SKM-1 treated with dmso at 0.1 percent for 144 hours (cell line): ENCODE results near the gene THBD.

Experiments used
- DNase-seq: peaks from one replicate; lab custom pipeline; 2025; ENCODE audit not compliant: unreplicated experiment; lab: John Stamatoyannopoulos, UW

The THBD gene

GRCh38 chr20:23017516-23017915 lies 32.0 kb downstream of the THBD start:
- DNase-seq: no peak

- DNase-seq: no peak
These were observed 36.0 kb downstream of the THBD start for GRCh38 chr20:23013429-23013828.

- no peak for DNase-seq
These were observed 38.3 kb downstream of the THBD start for GRCh38 chr20:23011008-23011721.

GRCh38 chr20:23010096-23010495 lies 39.4 kb downstream of the THBD start:
- DNase-seq: no peak

- DNase-seq: no peak
These were observed 39.8 kb downstream of the THBD start for GRCh38 chr20:23009636-23010035.

GRCh38 chr20:23008667-23009066 lies 40.8 kb downstream of the THBD start:
- DNase-seq: no peak

- DNase-seq: no peak
These were observed 41.4 kb downstream of the THBD start for GRCh38 chr20:23007886-23008655.

GRCh38 chr20:23007462-23007861 lies 42.0 kb downstream of the THBD start:
- no peak for DNase-seq

- peak; percentile 66 for DNase-seq
These were observed 43.7 kb downstream of the THBD start for GRCh38 chr20:23005776-23006175.

- no peak for DNase-seq
These were observed 45.5 kb downstream of the THBD start for GRCh38 chr20:23003881-23004460.

- no peak for DNase-seq
These were observed 46.3 kb downstream of the THBD start for GRCh38 chr20:23003077-23003635.

- peak; percentile 33 for DNase-seq
These were observed 47.2 kb downstream of the THBD start for GRCh38 chr20:23002276-23002675.

- no peak for DNase-seq
These were observed 49.1 kb downstream of the THBD start for GRCh38 chr20:23000232-23000947.

GRCh38 chr20:22999756-23000155 lies 49.7 kb downstream of the THBD start:
- DNase-seq: no peak

GRCh38 chr20:22998476-22998875 lies 51.0 kb downstream of the THBD start:
- DNase-seq: no peak

GRCh38 chr20:22995923-22996322 lies 53.5 kb downstream of the THBD start:
- DNase-seq: no peak
